Cardiac muscle cell (in vitro differentiated cells and primary cell): Measurements from ENCODE around the gene ARPC4. TPM values are rescaled to one million over a fixed set of nuclear protein-coding genes. Genes with fewer than 3 reads are reported as not detected.

Experiments used
- DNase-seq, 2 donors: peaks; one replicate each; pipeline versions ENCODE4 v3.0.0 to v3.0.0-alpha.2; 2010 to 2017; ENCODE audit warnings: low read depth in 1 of 2, low spot score in 1 of 2
- H3K27ac ChIP-seq: fragments of 200-600 bp; sonication (generic); 2 replicates; pipeline ENCODE4 v1.5.1; 2016
- H3K27me3 ChIP-seq: fragments of 200-600 bp; sonication (generic); 2 replicates; pipeline ENCODE4 v1.6.0; 2016; ENCODE audit warnings: control low read depth
- H3K36me3 ChIP-seq: fragments of 200-600 bp; sonication (generic); 2 replicates; pipeline ENCODE4 v1.5.1; 2016; ENCODE audit warnings: control low read depth
- H3K4me1 ChIP-seq: fragments of 200-600 bp; sonication (generic); 2 replicates; pipeline ENCODE4 v1.8.1; 2017; ENCODE audit warnings: low read depth, mild to moderate bottlenecking, mixed run types
- H3K4me3 ChIP-seq: fragments of 200-600 bp; sonication (generic); 2 replicates; pipeline ENCODE4 v1.5.1; 2016; ENCODE audit warnings: mild to moderate bottlenecking
- H3K9me3 ChIP-seq: fragments of 200-600 bp; sonication (generic); 2 replicates; pipeline ENCODE4 v1.5.1; 2017; ENCODE audit warnings: low read depth, mild to moderate bottlenecking, control low read depth
- CTCF ChIP-seq: IDR thresholded peaks from 2 replicates; pipeline ENCODE4 v1.5.1; 2012; ENCODE audit warnings: low read depth, mild to moderate bottlenecking, low read length
- polyA plus RNA-seq: library from polyadenylated mRNA; unstranded; fragments of >200 nt; fragmentation: Nextera tagmentation; extraction: Ambion mirVana; gene quantifications from 2 replicates; pipeline ENCODE4 v1.2.1, GENCODE V29; 2016
- total RNA-seq: library from RNA; depleted of rRNA; stranded (reverse); fragments of >200 nt; gene quantifications from 2 replicates; pipeline ENCODE4 v1.2.3, GENCODE V29; 2016

Gene ARPC4
- total and polyA plus RNA-seq, 2 experiments from 2014 or later, result 114 to 138 TPM

- Histone ChIP-seq H3K27ac (no peak overlapping the region), H3K9me3 (no peaks in the 10 kb centered on the region), H3K27me3 (no peaks in the 10 kb centered on the region), H3K4me1 (no peaks in the 10 kb centered on the region), H3K36me3 (peaks cover 38% of the 10 kb centered on the region), H3K4me3 (no peak overlapping the region)
- no peak for DNase-seq
- no peak for TF ChIP-seq CTCF
These were observed 11.3 kb upstream of the ARPC4 start for GRCh38 chr3:9781551-9781950.

GRCh38 chr3:9781978-9782603, 10.8 kb upstream of the ARPC4 start:
- Histone ChIP-seq H3K27me3 (no peaks in the 10 kb centered on the region), H3K9me3 (no peaks in the 10 kb centered on the region), H3K4me1 (no peaks in the 10 kb centered on the region), H3K27ac (no peak overlapping the region), H3K36me3 (peaks cover 38% of the 10 kb centered on the region), H3K4me3 (no peak overlapping the region)
- DNase-seq, result no peak
- no peak for TF ChIP-seq CTCF

- TF ChIP-seq CTCF, result no peak
- Histone ChIP-seq H3K4me3 (no peak overlapping the region), H3K4me1 (no peaks in the 10 kb centered on the region), H3K36me3 (peaks cover 38% of the 10 kb centered on the region), H3K27me3 (no peaks in the 10 kb centered on the region), H3K27ac (no peak overlapping the region), H3K9me3 (no peaks in the 10 kb centered on the region)
- DNase-seq, result no peak
These were observed 10.1 kb upstream of the ARPC4 start for GRCh38 chr3:9782770-9783169.

- no peak overlapping the region for H3K27ac ChIP-seq
- no peaks in the 10 kb centered on the region for H3K27me3 ChIP-seq
- no peak overlapping the region for H3K4me3 ChIP-seq
- H3K36me3 ChIP-seq, result peaks cover 38% of the 10 kb centered on the region
- H3K9me3 ChIP-seq, result no peaks in the 10 kb centered on the region
- no peaks in the 10 kb centered on the region for H3K4me1 ChIP-seq
- no peak for DNase-seq
- TF ChIP-seq CTCF, result no peak
These were observed 8.9 kb upstream of the ARPC4 start for GRCh38 chr3:9783954-9784353.

- Histone ChIP-seq H3K36me3 (peaks cover 38% of the 10 kb centered on the region), H3K27me3 (no peaks in the 10 kb centered on the region), H3K9me3 (no peaks in the 10 kb centered on the region), H3K27ac (peak overlapping the region; percentile 1), H3K4me1 (no peaks in the 10 kb centered on the region), H3K4me3 (no peak overlapping the region)
- peak in 1 of 2 donors; percentile 51 for DNase-seq
- TF ChIP-seq CTCF, result no peak
These were observed 7.9 kb upstream of the ARPC4 start for GRCh38 chr3:9784965-9785364.
